LNCAP (cell line): ENCODE data around the gene SARDH.

Experiments used
- CTCF ChIP-seq: fragments of 450-650 bp; IDR thresholded peaks from 2 replicates; pipeline ENCODE4 v1.5.1; 2017; ENCODE audit warnings: mild to moderate bottlenecking

Gene SARDH

GRCh38 chr9:133700819-133701320 is 37.3 kb downstream of the SARDH start:
- no peak for TF ChIP-seq CTCF

- TF ChIP-seq CTCF, result no peak
Observed at GRCh38 chr9:133699546-133699945, 38.6 kb downstream of the SARDH start.

GRCh38 chr9:133696071-133696472 is 42.1 kb downstream of the SARDH start:
- no peak for TF ChIP-seq CTCF

- no peak for TF ChIP-seq CTCF
Observed at GRCh38 chr9:133694686-133695085, 43.5 kb downstream of the SARDH start.

GRCh38 chr9:133693703-133694529 is 44.2 kb downstream of the SARDH start:
- no peak for TF ChIP-seq CTCF

- TF ChIP-seq CTCF, result no peak
Observed at GRCh38 chr9:133693116-133693515, 45.0 kb downstream of the SARDH start.

GRCh38 chr9:133692364-133692985 is 45.7 kb downstream of the SARDH start:
- TF ChIP-seq CTCF, result no peak
